DOHH2 (cell line): ENCODE measurements around the gene DCUN1D1.

Experiments used
- CTCF ChIP-seq: fragments of 200-600 bp; sonication (generic); IDR thresholded peaks from one replicate; pipeline ENCODE4 v1.5.1; 2014; ENCODE audit warnings: antibody characterized with exemption, mild to moderate bottlenecking, low read depth, low read length; ENCODE audit not compliant: poor library complexity, severe bottlenecking
- EZH2phosphoT487 ChIP-seq: fragments of 200-600 bp; sonication (generic); IDR thresholded peaks from 2 replicates; pipeline ENCODE4 v1.6.1; 2017; ENCODE audit warnings: borderline replicate concordance, mild to moderate bottlenecking, antibody characterized with exemption, low read length, moderate library complexity, mixed read lengths

DNA sequence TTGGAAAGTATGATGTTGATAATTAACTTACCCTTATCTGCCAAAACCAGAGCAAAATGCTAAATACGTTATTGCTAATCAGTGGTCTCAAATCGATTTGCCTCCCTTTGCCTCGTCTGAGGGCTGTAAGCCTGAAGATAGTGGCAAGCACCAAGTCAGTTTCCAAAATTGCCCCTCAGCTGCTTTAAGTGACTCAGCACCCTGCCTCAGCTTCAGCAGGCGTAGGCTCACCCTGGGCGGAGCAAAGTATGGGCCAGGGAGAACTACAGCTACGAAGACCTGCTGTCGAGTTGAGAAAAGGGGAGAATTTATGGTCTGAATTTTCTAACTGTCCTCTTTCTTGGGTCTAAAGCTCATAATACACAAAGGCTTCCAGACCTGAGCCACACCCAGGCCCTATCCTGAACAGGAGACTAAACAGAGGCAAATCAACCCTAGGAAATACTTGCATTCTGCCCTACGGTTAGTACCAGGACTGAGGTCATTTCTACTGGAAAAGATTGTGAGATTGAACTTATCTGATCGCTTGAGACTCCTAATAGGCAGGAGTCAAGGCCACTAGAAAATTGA lies 59.7 kb downstream of the DCUN1D1 start:
- TF ChIP-seq CTCF, result no peak
- no peak for TF ChIP-seq EZH2phosphoT487
